MCF 10A (cell line): Measurements from ENCODE around the gene NHLRC4. TPM values are rescaled to one million over a fixed set of nuclear protein-coding genes. Genes with fewer than 3 reads are reported as not detected.

ENCODE experiments used
- BruUV-seq: library from RNA; stranded (reverse); fragments of 400-500 nt; replicated peaks from 2 replicates; lab custom pipeline; 2021; lab: Mats Ljungman, UMichigan
- CTCF ChIA-PET: fragments of 300-600 bp; sonication (Branson Sonifier 250); formaldehyde crosslinking; extraction: SDS; loops from one replicate; lab custom pipeline; 2021; ENCODE audit warnings: antibody characterized with exemption, inconsistent platforms; lab: Yijun Ruan, JAX
- POLR2A ChIA-PET: fragments of 300-600, 350-650 bp; sonication (Branson Sonifier 250); formaldehyde crosslinking; extraction: SDS; loops from one replicate; lab custom pipeline; 2020; ENCODE audit warnings: antibody characterized with exemption, inconsistent platforms; lab: Yijun Ruan, JAX
- DNase-seq: peaks from one replicate; pipeline ENCODE4 v3.0.0-alpha.2; 2018; ENCODE audit not compliant: unreplicated experiment
- H3K27ac Mint-ChIP-seq: one replicate; pipeline ENCODE4 v1.8.0; 2022; ENCODE audit warnings: mild to moderate bottlenecking, low read depth, mixed read lengths; ENCODE audit not compliant: unreplicated experiment
- H3K27me3 Mint-ChIP-seq: one replicate; pipeline ENCODE4 v1.8.0; 2022; ENCODE audit warnings: mixed read lengths; ENCODE audit not compliant: insufficient read depth, unreplicated experiment
- H3K36me3 Mint-ChIP-seq: one replicate; pipeline ENCODE4 v1.8.0; 2022; ENCODE audit warnings: mild to moderate bottlenecking, moderate library complexity, mixed read lengths; ENCODE audit not compliant: insufficient read depth, unreplicated experiment
- H3K4me1 Mint-ChIP-seq: one replicate; pipeline ENCODE4 v1.8.0; 2022; ENCODE audit warnings: mixed read lengths; ENCODE audit not compliant: insufficient read depth, unreplicated experiment
- H3K4me3 Mint-ChIP-seq: one replicate; pipeline ENCODE4 v1.8.0; 2022; ENCODE audit warnings: mild to moderate bottlenecking, moderate library complexity, mixed read lengths; ENCODE audit not compliant: unreplicated experiment
- H3K9me3 Mint-ChIP-seq: one replicate; pipeline ENCODE4 v1.8.0; 2022; ENCODE audit warnings: mixed read lengths; ENCODE audit not compliant: unreplicated experiment
- intact Hi-C: fragments of 100-400 bp; cut with micrococcal nuclease; formaldehyde crosslinking; loops from 2 replicates; pipeline ENCODE4 v1.14.1; 2022
- total RNA-seq: library from RNA; stranded (reverse); gene quantifications from 2 replicates; pipeline ENCODE4 v1.2.3, GENCODE V29; 2022
- TF ChIP-seq, protein P1 (sequence below): fragments of 200-600 bp; IDR thresholded peaks from one replicate; pipeline ENCODE4 v1.8.0; 2022; ENCODE audit warnings: antibody characterized with exemption, mild to moderate bottlenecking; ENCODE audit not compliant: unreplicated experiment

The NHLRC4 gene
- total RNA-seq, 1 experiment from 2014 or later: not detected

DNA sequence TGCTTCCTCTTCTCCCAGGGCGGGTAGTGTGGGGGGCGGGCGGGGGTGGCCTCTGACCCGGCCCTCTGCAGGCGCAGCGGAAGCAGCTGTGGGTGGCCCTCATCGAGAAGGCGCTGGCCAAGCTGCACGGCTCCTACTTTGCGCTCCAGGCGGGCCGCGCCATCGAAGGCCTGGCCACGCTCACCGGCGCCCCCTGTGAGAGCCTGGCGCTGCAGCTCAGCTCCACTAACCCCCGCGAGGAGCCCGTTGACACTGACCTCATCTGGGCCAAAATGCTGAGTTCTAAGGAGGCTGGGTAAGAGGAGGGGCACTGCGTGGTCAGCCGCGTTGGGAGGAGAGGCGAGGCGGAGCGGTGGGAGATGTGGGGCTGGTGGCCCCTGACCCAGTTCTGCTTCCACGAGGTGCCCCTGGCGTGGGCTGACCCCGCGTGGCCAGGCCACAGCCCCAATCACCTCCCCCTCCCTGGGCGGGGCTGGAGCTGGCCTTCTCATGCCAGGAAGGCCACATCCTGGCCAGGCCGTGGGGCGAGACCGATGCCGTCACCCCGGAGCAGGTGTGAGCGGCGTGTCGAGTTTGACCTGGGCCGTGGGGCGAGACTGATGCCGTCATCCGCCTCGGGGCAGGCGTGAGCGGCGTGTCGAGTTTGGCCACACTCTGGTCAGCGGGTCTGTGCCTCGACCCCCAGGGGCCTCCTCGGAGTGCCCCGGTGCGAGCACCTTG is 17.1 kb upstream of the NHLRC4 start:
- CTCF ChIA-PET: no interaction called here
- Mint-ChIP-seq H3K9me3 (no peaks in the 10 kb centered on the region), H3K4me3 (no peak overlapping the region), H3K27me3 (no peaks in the 10 kb centered on the region), H3K27ac (no peak overlapping the region), H3K4me1 (no peaks in the 10 kb centered on the region), H3K36me3 (peaks cover 6% of the 10 kb centered on the region)
- intact Hi-C loops: no loop called here
- TF ChIP-seq, protein P1, sequence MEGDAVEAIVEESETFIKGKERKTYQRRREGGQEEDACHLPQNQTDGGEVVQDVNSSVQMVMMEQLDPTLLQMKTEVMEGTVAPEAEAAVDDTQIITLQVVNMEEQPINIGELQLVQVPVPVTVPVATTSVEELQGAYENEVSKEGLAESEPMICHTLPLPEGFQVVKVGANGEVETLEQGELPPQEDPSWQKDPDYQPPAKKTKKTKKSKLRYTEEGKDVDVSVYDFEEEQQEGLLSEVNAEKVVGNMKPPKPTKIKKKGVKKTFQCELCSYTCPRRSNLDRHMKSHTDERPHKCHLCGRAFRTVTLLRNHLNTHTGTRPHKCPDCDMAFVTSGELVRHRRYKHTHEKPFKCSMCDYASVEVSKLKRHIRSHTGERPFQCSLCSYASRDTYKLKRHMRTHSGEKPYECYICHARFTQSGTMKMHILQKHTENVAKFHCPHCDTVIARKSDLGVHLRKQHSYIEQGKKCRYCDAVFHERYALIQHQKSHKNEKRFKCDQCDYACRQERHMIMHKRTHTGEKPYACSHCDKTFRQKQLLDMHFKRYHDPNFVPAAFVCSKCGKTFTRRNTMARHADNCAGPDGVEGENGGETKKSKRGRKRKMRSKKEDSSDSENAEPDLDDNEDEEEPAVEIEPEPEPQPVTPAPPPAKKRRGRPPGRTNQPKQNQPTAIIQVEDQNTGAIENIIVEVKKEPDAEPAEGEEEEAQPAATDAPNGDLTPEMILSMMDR: peak; percentile 9
- no TSS peak for BruUV-seq
- DNase-seq: no peak
- POLR2A ChIA-PET: no interaction called here

DNA sequence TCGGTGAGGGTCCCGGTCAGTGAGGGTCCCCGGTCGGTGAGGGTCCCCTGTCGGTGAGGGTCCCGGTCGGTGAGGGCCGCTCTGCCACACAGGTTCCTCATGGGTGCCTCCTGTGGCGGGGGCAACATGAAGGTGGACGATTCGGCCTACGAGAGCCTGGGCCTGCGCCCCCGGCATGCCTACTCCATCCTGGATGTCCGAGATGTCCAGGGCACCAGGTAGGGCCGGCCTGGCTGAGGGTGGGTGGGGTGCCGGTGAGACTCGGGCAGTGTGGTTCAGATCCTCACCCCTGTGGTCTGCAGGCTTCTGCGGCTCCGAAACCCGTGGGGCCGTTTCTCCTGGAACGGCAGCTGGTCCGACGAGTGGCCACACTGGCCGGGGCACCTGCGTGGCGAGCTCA is 15.6 kb upstream of the NHLRC4 start:
- Mint-ChIP-seq H3K4me3 (no peak overlapping the region), H3K27me3 (no peaks in the 10 kb centered on the region), H3K36me3 (peaks cover 6% of the 10 kb centered on the region), H3K4me1 (no peaks in the 10 kb centered on the region), H3K27ac (no peak overlapping the region), H3K9me3 (no peaks in the 10 kb centered on the region)
- CTCF ChIA-PET: interaction anchor here (0.8 kb wide), 1 partner anchor 140 kb away, joined by 3 read pairs; no protein-coding TSS in a partner anchor
- no TSS peak for BruUV-seq
- POLR2A ChIA-PET: no interaction called here
- TF ChIP-seq, protein P1: no peak
- intact Hi-C loops: no loop called here
- no peak for DNase-seq

DNA sequence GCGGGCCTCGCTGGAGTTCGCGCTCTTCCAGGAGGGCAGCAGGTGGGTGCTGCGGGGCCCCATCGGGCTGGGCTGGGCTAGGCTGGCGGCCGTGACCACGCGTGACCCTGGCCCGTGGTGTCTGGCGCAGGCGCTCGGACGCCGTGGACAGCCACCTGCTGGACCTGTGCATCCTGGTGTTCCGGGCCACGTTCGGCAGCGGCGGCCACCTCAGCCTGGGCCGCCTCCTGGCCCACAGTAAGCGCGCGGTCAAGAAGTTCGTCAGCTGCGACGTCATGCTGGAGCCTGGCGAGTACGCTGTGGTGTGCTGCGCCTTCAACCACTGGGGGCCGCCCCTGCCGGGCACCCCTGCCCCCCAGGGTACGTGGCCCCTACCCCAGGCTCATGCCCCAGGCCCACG is 14.6 kb upstream of the NHLRC4 start:
- no peaks in the 10 kb centered on the region for H3K9me3 Mint-ChIP-seq
- no peak for DNase-seq
- CTCF ChIA-PET: interaction anchor here (0.8 kb wide), 1 partner anchor 141 kb away, joined by 3 read pairs; no protein-coding TSS in a partner anchor

DNA sequence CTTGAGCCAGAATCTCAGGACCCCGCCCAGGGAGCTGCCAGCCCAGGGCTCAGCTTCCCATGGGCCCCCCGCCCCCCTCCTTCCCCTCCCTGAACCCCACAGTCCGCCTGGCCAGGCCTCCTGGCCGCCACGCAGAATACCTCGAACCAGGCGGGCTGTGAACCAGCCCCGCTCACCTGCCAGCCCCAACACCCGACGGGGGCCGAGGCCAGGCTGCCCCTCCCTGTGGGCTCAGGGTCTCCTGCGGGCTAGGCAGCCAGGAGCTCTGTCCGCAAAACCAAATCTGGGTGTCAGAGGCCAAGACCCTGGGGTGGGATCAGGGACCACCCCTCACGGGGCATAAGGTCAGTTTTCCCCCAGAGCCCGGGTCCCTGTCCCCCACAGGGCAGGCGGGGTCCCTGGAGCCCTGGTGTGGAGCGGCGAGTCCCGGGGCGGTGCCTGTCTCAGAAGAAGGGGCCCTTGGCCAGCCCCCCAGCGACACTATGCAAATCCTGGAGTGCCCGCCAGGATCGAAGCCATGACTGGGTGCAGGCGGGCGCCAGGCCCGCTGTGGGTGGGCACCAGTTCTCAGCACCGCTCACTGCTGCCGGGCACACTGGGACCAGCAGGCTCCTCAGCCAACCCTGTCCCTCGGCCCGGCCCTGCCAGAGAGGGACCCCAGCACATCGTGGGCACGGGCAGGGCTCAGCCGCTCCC is 13.1 kb upstream of the NHLRC4 start:
- Mint-ChIP-seq H3K27ac (no peak overlapping the region), H3K36me3 (no peaks in the 10 kb centered on the region), H3K9me3 (no peaks in the 10 kb centered on the region), H3K27me3 (no peaks in the 10 kb centered on the region), H3K4me3 (no peak overlapping the region), H3K4me1 (no peaks in the 10 kb centered on the region)
- no TSS peak for BruUV-seq
- CTCF ChIA-PET: interaction anchor here (0.5 kb wide), 1 partner anchor 416 kb away, joined by 4 read pairs; no protein-coding TSS in a partner anchor
- no peak for DNase-seq
- intact Hi-C loops: no loop called here
- TF ChIP-seq, protein P1: no peak
- POLR2A ChIA-PET: no interaction called here

More for the DNA sequence above, 14.6 kb upstream of the NHLRC4 start:
- H3K4me3 Mint-ChIP-seq: no peak overlapping the region
- POLR2A ChIA-PET: no interaction called here
- H3K27ac Mint-ChIP-seq: no peak overlapping the region
- H3K36me3 Mint-ChIP-seq: no peaks in the 10 kb centered on the region
- no peaks in the 10 kb centered on the region for H3K27me3 Mint-ChIP-seq
- intact Hi-C loops: no loop called here
- no TSS peak for BruUV-seq
- H3K4me1 Mint-ChIP-seq: no peaks in the 10 kb centered on the region
- TF ChIP-seq, protein P1: no peak
